GM08714 (cell line): ENCODE data around the gene ZNF804A.

Source experiments
- H3K4me3 ChIP-seq: fragments of 200-500 bp; sonication (Bioruptor generic); 2 replicates; pipeline ENCODE4 v1.5.1; 2014; ENCODE audit warnings: mild to moderate bottlenecking, low read length, inconsistent platforms
- ZNF274 ChIP-seq: IDR thresholded peaks from 2 replicates; pipeline ENCODE4 v1.6.1; 2012; ENCODE audit warnings: mild to moderate bottlenecking, low read depth, low read length

The ZNF804A gene

DNA sequence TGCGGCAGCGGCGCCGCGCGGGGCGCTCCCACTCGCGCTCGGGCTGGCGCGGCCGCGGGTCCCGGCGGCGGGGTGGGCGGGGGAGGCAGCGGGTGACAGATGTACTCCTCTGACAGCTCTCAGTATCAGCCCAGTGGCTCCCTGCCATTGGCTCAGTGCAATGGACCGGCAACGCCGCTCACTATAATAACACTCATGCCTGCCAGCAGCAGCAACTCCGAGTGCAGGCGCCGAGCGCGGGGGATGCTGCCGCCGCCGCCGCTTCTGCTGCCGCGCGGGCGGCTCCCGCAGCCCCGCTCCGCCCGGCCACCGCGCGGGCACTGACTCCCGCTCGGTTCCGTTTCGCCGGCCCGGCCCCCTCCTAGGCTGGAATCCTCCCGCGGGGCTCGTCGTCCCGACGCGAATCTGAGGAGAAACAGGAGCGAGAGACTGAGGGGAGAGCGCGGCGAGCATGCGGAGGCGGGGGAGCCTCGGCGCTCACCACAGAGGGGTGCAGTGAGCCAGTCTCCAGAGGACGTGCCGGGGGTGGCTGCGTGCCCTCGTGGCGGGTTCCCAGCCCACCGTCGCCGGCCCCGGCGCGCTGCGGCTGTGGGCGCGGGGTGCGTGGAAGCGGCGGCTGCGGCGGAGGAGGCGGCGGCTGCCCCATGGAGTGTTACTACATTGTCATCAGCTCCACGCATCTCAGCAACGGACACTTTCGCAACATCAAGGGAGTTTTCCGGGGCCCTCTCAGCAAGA, at the start of gene ZNF804A:
ZNF804A (plus strand) TSS at position 214 of the 738 bp plus-strand sequence; CDS start at position 645, 431 bp downstream.
- no peak for TF ChIP-seq ZNF274
- H3K4me3 ChIP-seq = peak within 1 kb of the TSS; percentile 70

DNA sequence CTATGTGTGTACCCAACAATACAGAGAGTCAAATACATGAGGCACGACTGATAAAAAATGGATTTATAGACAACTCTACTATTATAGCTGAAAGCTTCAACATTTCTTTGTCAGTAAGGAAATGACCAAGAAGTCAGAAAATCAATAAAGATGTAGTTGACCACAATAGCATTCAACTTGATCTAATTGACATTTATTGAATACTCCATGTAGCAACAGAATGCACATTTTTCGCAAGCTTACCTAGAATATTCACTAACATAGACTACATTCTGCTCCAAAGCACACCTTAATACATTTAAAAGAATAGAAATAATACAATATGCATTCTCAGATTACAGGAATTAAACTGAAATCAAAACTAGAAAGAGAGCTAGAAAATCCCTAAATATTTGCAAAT, 49.2 kb upstream of the ZNF804A start:
- H3K4me3 ChIP-seq = no peak overlapping the region
- TF ChIP-seq ZNF274 = no peak

DNA sequence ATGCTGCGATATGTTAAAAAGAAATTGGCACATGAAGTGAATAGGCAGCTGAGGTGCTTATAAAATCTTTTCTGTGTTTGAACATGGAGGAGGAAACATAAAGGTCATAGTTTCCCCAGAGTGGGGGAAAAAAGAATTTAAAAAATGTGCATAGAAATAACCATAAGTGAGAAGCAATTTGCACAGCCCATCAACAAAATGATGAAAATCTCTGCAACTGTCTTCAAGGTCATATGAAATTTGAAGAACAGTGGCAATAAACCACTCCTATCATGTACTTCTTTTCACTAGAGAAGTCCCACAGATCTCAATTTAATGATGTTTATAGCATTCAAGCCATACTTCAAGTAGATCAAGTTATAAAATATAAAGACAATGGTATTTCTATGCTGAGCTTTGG, 46.7 kb upstream of the ZNF804A start:
- no peak overlapping the region for H3K4me3 ChIP-seq
- no peak for TF ChIP-seq ZNF274

DNA sequence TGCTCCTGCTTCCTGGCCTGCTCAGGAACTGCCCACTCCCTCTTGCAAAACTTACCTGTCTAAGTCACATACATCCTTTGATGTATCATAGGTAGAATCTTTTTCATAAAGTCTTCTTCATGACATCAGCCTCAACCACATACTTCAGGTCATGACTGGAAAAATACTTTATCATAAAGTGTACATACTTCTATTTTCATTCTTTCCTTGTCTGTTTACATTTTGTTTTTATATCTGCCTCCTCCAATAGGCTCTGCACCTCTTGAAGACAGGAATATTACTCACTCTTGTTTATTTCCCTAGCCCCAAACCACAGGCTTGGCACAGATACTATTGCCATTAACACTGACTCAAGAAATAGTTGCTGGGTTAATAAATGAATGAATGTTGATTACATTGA, 43.6 kb upstream of the ZNF804A start:
- no peak overlapping the region for H3K4me3 ChIP-seq
- no peak for TF ChIP-seq ZNF274

DNA sequence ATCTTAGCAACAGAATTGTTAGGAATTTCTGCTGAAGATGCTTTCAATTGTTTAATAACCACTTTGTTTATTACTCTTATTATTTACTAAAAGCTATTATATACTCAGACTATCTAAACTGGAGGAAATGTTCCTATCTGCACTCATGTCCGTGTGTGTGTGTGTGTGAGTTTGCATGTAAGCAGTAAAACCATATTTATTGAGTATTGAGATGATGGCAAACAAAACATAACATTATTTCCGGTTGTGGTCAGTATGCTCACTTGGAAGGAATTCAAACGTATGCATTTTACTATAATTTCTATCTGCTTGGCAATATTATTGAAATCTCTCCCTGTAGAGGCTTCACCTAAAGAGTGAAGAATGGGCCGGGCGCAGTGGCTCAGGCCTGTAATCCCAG, 43.0 kb upstream of the ZNF804A start:
- no peak overlapping the region for H3K4me3 ChIP-seq
- no peak for TF ChIP-seq ZNF274

DNA sequence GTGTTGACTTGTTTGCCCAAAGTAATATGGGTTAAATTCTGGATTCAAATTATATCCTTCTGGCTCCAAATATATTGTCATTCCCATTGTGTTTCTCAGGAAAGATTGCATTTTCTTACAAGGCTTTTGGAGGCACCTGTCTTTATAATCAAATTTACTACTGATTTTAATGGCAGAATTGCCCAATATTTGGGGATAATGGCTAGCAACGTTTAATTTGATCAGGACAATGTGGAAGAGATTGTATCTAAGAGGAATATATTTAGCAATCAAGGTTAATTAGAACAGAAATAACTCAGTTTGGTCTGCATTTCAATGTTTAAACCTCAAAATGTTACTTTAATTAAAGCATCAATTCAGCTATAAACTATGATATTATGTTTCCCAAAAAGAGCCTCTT, 41.7 kb upstream of the ZNF804A start:
- no peak for TF ChIP-seq ZNF274
- no peak overlapping the region for H3K4me3 ChIP-seq

DNA sequence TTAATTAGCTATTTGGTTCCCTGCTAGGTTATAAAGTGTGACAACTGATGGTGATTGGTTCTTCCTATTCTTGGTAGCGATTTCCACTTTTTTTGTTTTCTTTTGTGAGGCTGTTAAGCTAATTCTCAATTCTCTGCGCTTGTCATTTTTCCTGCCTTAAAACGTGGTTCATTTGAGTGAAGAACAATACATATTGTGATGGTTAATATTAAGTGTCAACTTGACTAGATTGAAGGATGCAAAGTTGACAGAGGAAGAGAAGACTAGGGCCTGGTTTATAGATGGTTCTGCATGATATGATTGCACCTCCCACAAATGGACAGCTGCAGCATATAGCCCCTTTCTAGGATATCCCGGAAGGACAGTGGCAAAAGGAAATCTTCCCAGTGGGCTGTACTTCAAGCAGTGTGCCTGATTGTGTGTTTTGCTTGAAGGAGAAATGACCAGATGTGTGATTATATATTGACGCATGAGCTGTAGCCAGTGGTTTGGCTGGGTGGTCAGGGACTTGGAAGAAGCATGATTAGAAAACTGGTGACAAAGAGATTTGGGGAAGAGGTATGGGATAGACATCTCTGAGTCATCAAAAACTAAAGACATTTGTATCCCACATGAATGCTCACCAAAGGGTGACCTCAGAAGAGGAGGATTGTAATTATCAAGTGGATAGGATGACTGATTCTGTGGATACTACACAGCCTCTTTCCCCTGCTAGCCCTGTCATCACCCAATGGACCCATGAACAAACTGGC, 39.4 kb upstream of the ZNF804A start:
- H3K4me3 ChIP-seq = no peak overlapping the region
- TF ChIP-seq ZNF274 = no peak

DNA sequence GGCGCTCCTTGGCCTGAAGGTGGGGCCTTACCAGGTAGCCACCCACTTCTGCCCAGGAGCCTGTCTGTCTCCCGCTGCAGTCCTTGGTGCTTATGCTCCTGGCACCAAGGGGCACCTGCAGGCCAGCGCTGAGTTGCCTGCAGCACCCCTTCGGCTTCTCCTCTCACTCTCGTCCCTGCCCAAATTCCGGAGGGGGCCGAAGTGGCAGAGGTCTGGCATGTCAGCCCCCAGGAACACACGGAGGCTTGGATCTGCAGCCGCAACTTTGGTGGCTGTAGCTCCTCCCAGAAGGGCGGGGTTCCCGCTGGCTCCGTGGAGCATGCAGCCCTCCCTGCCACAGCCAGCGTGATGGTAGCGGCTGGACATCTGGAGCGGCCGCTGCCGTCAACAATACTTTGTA, 37.7 kb upstream of the ZNF804A start:
- no peak for TF ChIP-seq ZNF274
- no peak overlapping the region for H3K4me3 ChIP-seq

DNA sequence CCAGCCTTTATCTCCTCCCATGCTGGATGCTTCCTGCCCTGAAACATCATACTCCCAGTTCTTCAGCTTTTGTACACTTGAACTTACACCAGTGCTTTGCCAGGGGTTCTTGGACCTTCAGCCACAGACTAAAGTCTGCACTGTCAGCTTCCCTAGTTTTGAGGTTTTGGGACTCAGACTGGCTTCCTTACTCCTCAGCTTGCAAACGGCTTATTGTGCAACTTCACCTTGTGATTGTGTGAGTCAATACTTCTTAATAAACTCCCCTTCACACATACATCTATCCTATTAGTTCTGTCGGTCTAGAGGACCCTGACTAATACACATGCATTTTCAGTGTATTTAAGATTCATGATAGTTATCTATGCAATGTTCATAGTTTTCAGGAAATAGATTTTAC, 35.8 kb upstream of the ZNF804A start:
- no peak for TF ChIP-seq ZNF274

DNA sequence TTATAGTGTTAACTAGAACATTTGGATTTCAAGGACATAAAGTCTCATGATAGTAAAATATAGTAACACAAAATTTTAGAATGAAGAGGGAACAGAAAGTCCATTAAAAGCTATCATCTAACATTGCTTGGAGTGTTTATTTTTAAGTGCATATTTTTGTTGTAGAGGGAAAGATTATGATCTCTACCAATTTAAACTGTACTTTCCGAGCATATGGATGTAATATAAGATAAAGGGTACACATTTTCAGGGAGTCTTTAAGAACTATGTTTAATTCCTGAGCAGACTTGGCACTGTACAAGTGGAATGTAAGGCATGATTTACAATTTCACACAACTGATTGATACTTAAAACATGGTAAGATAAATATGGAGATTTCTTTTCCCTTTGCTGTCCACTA, 34.2 kb upstream of the ZNF804A start:
- TF ChIP-seq ZNF274 = no peak

More for the DNA sequence above, 35.8 kb upstream of the ZNF804A start:
- H3K4me3 ChIP-seq = no peak overlapping the region

DNA sequence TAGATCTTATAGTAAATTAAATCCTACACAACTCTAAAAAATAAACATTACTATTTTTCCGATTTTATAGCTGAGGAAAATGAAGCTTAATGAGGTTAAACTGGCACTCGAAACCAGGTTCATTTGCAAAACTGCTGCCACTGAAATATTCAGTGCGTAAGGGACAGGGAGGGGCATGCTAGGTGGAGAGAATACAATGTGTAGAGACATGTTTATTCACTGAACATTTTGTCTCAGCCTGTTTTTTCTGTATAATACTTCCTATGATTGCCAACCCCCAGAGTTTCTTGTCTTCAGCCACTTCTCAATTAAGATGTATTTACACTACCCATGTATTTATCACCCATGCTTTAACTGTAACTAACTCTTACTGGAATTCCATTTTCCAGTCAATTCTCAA, 31.6 kb upstream of the ZNF804A start:
- H3K4me3 ChIP-seq = no peak overlapping the region
- no peak for TF ChIP-seq ZNF274

More for the DNA sequence above, 34.2 kb upstream of the ZNF804A start:
- H3K4me3 ChIP-seq = no peak overlapping the region

DNA sequence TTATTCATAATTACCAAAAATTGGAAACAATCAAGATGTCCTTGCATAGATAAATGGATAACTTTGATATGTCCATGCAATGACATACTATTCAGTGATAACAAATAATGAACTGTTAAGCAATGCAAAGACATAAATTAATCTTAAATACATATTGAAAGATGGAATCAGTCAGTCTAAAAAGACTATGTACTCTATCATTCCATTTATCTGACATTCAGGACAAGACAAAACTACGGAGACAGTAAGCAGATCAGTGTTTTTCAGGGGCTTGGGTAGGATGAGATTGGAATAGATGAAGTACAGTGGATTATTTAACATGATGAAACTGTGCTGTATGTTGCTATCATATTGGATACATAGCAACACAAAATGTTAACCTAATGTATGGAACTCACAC, 21.3 kb upstream of the ZNF804A start:
- no peak overlapping the region for H3K4me3 ChIP-seq
- TF ChIP-seq ZNF274 = no peak

DNA sequence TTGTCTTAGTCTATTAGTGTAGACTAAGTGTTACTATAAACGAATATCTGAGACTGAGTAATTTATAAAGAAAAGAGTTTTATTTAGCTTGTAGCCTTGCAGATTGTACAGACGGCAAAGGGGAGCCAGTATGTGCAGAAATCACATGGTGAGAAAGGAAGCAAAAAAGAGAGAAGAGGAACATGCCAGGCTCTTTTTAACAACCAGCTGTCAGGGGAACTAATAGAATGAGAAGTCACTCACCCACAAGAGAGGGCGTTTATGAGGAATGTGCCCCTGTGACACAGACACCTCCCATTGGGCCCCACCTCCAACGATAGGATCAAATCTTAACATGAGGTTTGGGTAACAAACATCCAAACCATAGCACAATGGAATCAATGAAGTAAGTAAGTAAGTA, 20.6 kb upstream of the ZNF804A start:
- H3K4me3 ChIP-seq = no peak overlapping the region
- no peak for TF ChIP-seq ZNF274

DNA sequence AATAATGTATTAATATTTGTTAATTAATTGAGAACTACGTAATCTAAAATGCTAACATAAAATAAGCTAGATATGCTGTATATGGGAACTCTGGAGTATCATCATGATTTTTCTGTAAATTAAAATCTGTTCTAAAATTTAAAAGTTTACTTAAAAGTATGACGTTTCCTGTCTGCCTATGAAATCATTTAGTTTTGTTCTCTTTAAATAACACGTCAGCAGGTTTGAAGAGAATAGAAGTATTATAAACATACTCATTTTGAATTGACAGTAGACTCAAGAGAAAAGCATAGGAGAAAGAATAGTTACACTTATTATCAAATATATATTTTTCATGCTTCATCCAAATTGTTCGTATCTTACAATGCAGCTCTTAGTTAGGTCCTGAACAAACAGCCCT, 19.1 kb upstream of the ZNF804A start:
- TF ChIP-seq ZNF274 = no peak
- no peak overlapping the region for H3K4me3 ChIP-seq

DNA sequence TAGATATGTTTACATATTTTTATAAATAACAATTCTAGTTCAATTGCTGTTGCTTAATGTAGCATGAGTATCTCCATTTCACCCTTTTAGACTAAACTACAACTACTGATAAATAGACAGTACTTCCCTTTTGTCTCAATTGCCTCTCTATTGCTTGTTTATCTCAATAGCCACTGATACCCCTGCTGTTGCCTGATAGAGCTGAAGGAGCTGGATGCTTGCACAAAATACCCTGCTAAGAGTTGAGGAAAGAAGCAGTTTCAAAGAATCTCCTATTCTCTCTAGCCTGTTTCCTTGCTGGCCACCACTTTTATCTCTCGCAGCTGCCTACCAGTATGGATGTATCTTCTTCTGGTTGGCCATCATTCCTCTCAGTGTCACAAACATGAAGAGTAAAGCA, 16.9 kb upstream of the ZNF804A start:
- TF ChIP-seq ZNF274 = no peak
- H3K4me3 ChIP-seq = no peak overlapping the region
